PC-9 (cell line): ENCODE results near the gene LRRC1. TPM values are rescaled to one million over a fixed set of nuclear protein-coding genes. Genes with fewer than 3 reads are reported as not detected.
A peak's percentile ranks its signal among the peaks of the same experiment; 100 is the strongest.

Experiments
- BruUV-seq: library from RNA; stranded (reverse); fragments of 400-500 nt; replicated peaks from 2 replicates; lab custom pipeline; 2021; lab: Mats Ljungman, UMichigan
- CTCF ChIA-PET: fragments of 300-600 bp; sonication (Branson Sonifier 250); formaldehyde crosslinking; loops from one replicate; lab custom pipeline; 2022; ENCODE audit warnings: antibody characterized with exemption; lab: Charles Lee
- POLR2A ChIA-PET: fragments of 300-600 bp; sonication (Branson Sonifier 250); formaldehyde crosslinking; loops from one replicate; lab custom pipeline; 2022; ENCODE audit warnings: antibody characterized with exemption; ENCODE audit not compliant: unreplicated experiment; lab: Charles Lee
- DNase-seq, 2 experiments: peaks; one replicate each; pipeline versions ENCODE4 v3.0.0 to v3.0.0-alpha.2; 2015 to 2022; ENCODE audit warnings: mixed read lengths in 1 of 2
- H2AFZ ChIP-seq: fragments of 200-600 bp; sonication (generic); 2 replicates; pipeline ENCODE4 v1.8.1; 2017; ENCODE audit warnings: antibody characterized with exemption
- H3F3A ChIP-seq: fragments of 200-600 bp; sonication (generic); 2 replicates; pipeline ENCODE4 v1.8.1; 2017; ENCODE audit warnings: antibody characterized with exemption, mild to moderate bottlenecking, low read depth; ENCODE audit not compliant: insufficient read depth
- H3K27ac ChIP-seq: fragments of 200-600 bp; sonication (generic); 2 replicates; pipeline ENCODE4 v1.6.1; 2016; ENCODE audit warnings: mixed run types
- H3K27me3 ChIP-seq: fragments of 200-600 bp; sonication (generic); 2 replicates; pipeline ENCODE4 v1.6.1; 2016; ENCODE audit warnings: low read depth, mixed run types; ENCODE audit not compliant: insufficient read depth
- H3K36me3 ChIP-seq: fragments of 200-600 bp; sonication (generic); 2 replicates; pipeline ENCODE4 v1.6.1; 2016; ENCODE audit warnings: low read depth, mixed run types
- H3K4me1 ChIP-seq: fragments of 200-600 bp; sonication (generic); replicated peaks from 2 replicates; pipeline ENCODE4 v1.6.1; 2016; ENCODE audit warnings: mixed run types; ENCODE audit not compliant: insufficient read depth
- H3K4me2 ChIP-seq: fragments of 200-600 bp; sonication (generic); 2 replicates; pipeline ENCODE4 v1.6.1; 2017; ENCODE audit warnings: mixed run types
- H3K4me3 ChIP-seq: fragments of 200-600 bp; sonication (generic); 2 replicates; pipeline ENCODE4 v1.6.1; 2016; ENCODE audit warnings: mixed run types
- H3K79me2 ChIP-seq: fragments of 200-600 bp; sonication (generic); 2 replicates; pipeline ENCODE4 v1.6.1; 2017; ENCODE audit warnings: low read depth, mixed run types
- H3K9me2 ChIP-seq: fragments of 200-600 bp; sonication (generic); 2 replicates; pipeline ENCODE4 v1.8.1; 2017; ENCODE audit warnings: mild to moderate bottlenecking; ENCODE audit not compliant: insufficient read depth
- H3K9me3 ChIP-seq: fragments of 200-600 bp; sonication (generic); 2 replicates; pipeline ENCODE4 v1.8.1; 2016; ENCODE audit warnings: low read depth; ENCODE audit not compliant: insufficient read depth
- H4K20me1 ChIP-seq: fragments of 200-600 bp; sonication (generic); 2 replicates; pipeline ENCODE4 v1.8.1; 2017; ENCODE audit not compliant: insufficient read depth
- CTCF ChIP-seq: fragments of 200-600 bp; sonication (generic); conservative IDR thresholded peaks from 2 replicates; pipeline ENCODE4 v1.6.1; 2017; ENCODE audit warnings: mixed run types, antibody characterized with exemption, mild to moderate bottlenecking, moderate library complexity
- EZH2 ChIP-seq: fragments of 200-600 bp; sonication (generic); IDR thresholded peaks from 2 replicates; pipeline ENCODE4 v1.8.0; 2017; ENCODE audit warnings: antibody characterized with exemption, low read depth
- intact Hi-C: fragments of 100-400 bp; cut with micrococcal nuclease; formaldehyde crosslinking; loops from one replicate; pipeline ENCODE4 v1.10.0; 2022; ENCODE audit not compliant: unreplicated experiment
- total RNA-seq: library from RNA; stranded (reverse); gene quantifications from 2 replicates; pipeline ENCODE4 v1.2.3, GENCODE V29; 2021

The LRRC1 gene
- total RNA-seq, 1 experiment from 2014 or later = 26.4 TPM

DNA sequence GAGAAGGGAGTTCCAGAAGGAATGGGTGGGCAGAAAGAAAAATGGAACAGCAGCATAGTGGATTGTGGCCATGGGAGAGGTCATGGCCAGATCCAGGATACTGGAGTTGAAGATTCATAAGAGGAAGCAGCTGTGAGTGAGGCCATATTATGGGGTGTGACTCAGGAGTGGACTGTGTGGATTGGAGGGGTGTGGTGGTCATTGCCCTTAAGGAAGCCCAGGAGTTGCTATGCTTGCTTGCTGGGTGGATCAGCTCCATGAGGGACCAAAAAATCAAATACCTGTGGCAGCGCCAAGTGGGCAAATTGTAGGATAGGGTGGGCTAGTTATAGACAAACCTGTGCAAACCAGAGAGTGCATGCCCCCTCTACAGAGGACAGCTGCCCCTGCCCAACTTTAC, 18.3 kb downstream of the LRRC1 start:
- TF ChIP-seq EZH2 = no peak
- peak in 1 of 2 experiments; percentile 67 for DNase-seq
- POLR2A ChIA-PET = no interaction called here

DNA sequence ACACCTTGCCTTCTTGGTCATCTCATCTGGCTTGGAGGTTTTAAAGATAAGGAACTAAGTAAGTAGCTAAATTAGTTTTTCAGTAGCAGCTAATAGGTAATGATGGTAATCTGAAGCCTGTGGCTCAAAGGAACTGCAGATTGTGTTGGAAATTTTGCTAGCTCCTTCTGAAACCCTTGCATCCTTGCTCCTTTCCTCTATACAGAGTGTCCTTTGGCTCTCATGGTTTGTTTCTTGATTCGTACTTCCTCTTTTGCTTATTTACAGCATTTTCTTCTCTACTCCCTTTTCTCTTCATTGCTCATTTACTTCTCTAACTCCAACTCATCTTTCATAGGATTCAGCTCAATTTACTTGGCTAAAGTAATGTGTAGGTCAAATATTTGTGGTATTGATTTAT, 19.0 kb downstream of the LRRC1 start:
- Histone ChIP-seq H3F3A (peaks cover 7% of the 10 kb centered on the region; the same call in 1 of the 2 replicates), H2AFZ (no peak overlapping the region), H3K4me3 (no peak overlapping the region), H3K79me2 (peaks cover 88% of the 10 kb centered on the region), H4K20me1 (peaks cover 7% of the 10 kb centered on the region; the same call in 1 of the 2 replicates), H3K9me3 (no peaks in the 10 kb centered on the region), H3K36me3 (no peaks in the 10 kb centered on the region), H3K9me2 (0 out of 2 replicates have a peak, but pooled peaks cover 3% of the 10 kb centered on the region), H3K27me3 (no peaks in the 10 kb centered on the region), H3K4me1 (peaks cover 44% of the 10 kb centered on the region), H3K4me2 (no peak overlapping the region), H3K27ac (no peak overlapping the region)
- no TSS peak for BruUV-seq
- no peak for DNase-seq
- CTCF ChIA-PET = no interaction called here
- TF ChIP-seq EZH2 = no peak
- no peak for TF ChIP-seq CTCF
- intact Hi-C loops = no loop called here
- POLR2A ChIA-PET = interaction anchor here (0.5 kb wide), 1 partner anchor 470 kb away, joined by 7 read pairs; no protein-coding TSS in a partner anchor

More for the DNA sequence above, 18.3 kb downstream of the LRRC1 start:
- Histone ChIP-seq H3K4me3 (no peak overlapping the region), H3K36me3 (no peaks in the 10 kb centered on the region), H3K9me2 (no peaks in the 10 kb centered on the region), H3F3A (peaks cover 7% of the 10 kb centered on the region; the same call in 1 of the 2 replicates), H3K4me1 (peaks cover 44% of the 10 kb centered on the region), H2AFZ (no peak overlapping the region), H3K9me3 (no peaks in the 10 kb centered on the region), H3K4me2 (peak overlapping the region; percentile 21; the same call in 1 of the 2 replicates), H3K27ac (no peak overlapping the region), H3K79me2 (peaks cover 86% of the 10 kb centered on the region), H4K20me1 (peaks cover 7% of the 10 kb centered on the region; the same call in 1 of the 2 replicates), H3K27me3 (no peaks in the 10 kb centered on the region)
- CTCF ChIA-PET = no interaction called here
- no TSS peak for BruUV-seq
- intact Hi-C loops = no loop called here

- Histone ChIP-seq H3K9me2 (0 out of 2 replicates have a peak, but pooled peaks cover 3% of the 10 kb centered on the region), H3K4me3 (no peak overlapping the region), H3K36me3 (no peaks in the 10 kb centered on the region), H3K79me2 (peaks cover 90% of the 10 kb centered on the region), H3K27me3 (no peaks in the 10 kb centered on the region), H4K20me1 (peaks cover 7% of the 10 kb centered on the region; the same call in 1 of the 2 replicates), H3K4me1 (peaks cover 44% of the 10 kb centered on the region), H3K4me2 (no peak overlapping the region), H3K27ac (no peak overlapping the region), H2AFZ (no peak overlapping the region), H3K9me3 (no peaks in the 10 kb centered on the region), H3F3A (peaks cover 7% of the 10 kb centered on the region; the same call in 1 of the 2 replicates)
- CTCF ChIA-PET = no interaction called here
- TF ChIP-seq EZH2 (no peak), CTCF (no peak)
- intact Hi-C loops = no loop called here
- POLR2A ChIA-PET = interaction anchor here (0.5 kb wide), 1 partner anchor 470 kb away, joined by 7 read pairs; no protein-coding TSS in a partner anchor
- DNase-seq = no peak
- BruUV-seq = no TSS peak
Measured at GRCh38 chr6:53814353-53814752, 19.5 kb downstream of the LRRC1 start.
